Esophagus squamous epithelium (tissue), 5 donors: Measurements from ENCODE around the gene CDC37L1. TPM values are rescaled to one million over a fixed set of nuclear protein-coding genes. Genes with fewer than 3 reads are reported as not detected.

Experiments used
- DNase-seq: peaks from one replicate; lab custom pipeline; 2025; lab: John Stamatoyannopoulos, UW
- H3K27ac ChIP-seq, 4 donors: fragments of 200-600 bp; sonication (generic); one replicate each; pipeline ENCODE4 v1.5.1; 2016 to 2019; ENCODE audit warnings: mild to moderate bottlenecking in 1 of 4
- H3K27me3 ChIP-seq, 4 donors: fragments of 200-600 bp; sonication (generic); 1 replicate in 3 of 4; 2 replicates in 1 of 4; pipeline versions ENCODE4 v1.5.1 to v1.6.0; 2017 to 2021; ENCODE audit warnings: antibody characterized with exemption in 1 of 4
- H3K36me3 ChIP-seq, 3 donors: fragments of 200-600 bp; sonication (generic); one replicate each; pipeline ENCODE4 v1.5.1; 2016 to 2019
- H3K4me1 ChIP-seq, 3 donors: fragments of 200-600 bp; sonication (generic); one replicate each; pipeline ENCODE4 v1.5.1; 2017 to 2019
- H3K4me3 ChIP-seq, 4 donors: fragments of 200-600 bp; sonication (generic); 1 replicate in 3 of 4; 2 replicates in 1 of 4; pipeline ENCODE4 v1.5.1; 2016 to 2019; ENCODE audit warnings: mild to moderate bottlenecking in 2 of 4, moderate library complexity in 1 of 4
- H3K9me3 ChIP-seq, 3 donors: fragments of 200-600 bp; sonication (generic); one replicate each; pipeline ENCODE4 v1.5.1; 2016 to 2019
- POLR2A ChIP-seq, 4 donors: fragments of 450-650 bp; IDR thresholded peaks; one replicate each; pipeline ENCODE4 v1.6.1; 2017; ENCODE audit warnings: antibody characterized with exemption in 4 of 4, mild to moderate bottlenecking in 4 of 4, moderate library complexity in 3 of 4
- WGBS, 2 donors: methylation state at CpG; one replicate each; pipeline ENCODE4 v1.1.5; 2018; 5-methylcytosine and 5-hydroxymethylcytosine counted together
- intact Hi-C: fragments of 100-400 bp; cut with DNase I; formaldehyde crosslinking; loops from one replicate; pipeline ENCODE4 v1.15.0; 2022
- total RNA-seq, 4 donors: library from RNA; depleted of rRNA; stranded (reverse); fragments of >200 nt; gene quantifications; one replicate each; pipeline ENCODE4 v1.1.0, GENCODE V29; 2016
- TF ChIP-seq, protein P1 (sequence below), 6 experiments: fragments of 450-650 bp in 4 of 6; fragments of 200-600 bp in 2 of 6; sonication (generic) in 2 of 6; IDR thresholded peaks; one replicate each; pipeline ENCODE4 v1.5.1; 2016 to 2019; ENCODE audit warnings: antibody characterized with exemption in 6 of 6, mild to moderate bottlenecking in 4 of 6, moderate library complexity in 4 of 6
- donor health status: DM: yes; HTN: yes; CAD: no.

The CDC37L1 gene
- total RNA-seq, 4 donors from 2014 or later: 8.9 to 48.8 (median 19.3) TPM

DNA sequence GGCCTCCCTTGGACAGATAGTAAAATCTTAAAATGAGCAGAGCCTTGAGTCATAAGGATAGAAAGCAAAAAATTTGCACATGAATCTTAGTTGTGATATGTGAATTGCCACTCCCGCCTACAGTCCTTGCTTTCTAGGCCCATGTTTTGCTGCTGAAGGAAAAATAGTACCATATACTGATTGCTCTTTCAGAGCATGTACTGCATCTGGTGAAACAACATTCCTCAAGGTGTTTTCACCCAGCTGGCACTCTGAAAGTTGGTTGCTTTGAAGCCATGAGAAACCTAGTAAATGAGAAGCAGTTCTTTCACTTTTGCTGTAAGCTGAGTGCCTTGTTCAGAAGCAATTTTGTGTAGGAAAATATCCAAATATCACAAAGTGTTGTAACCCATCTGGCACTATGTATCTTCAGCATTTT, 10.3 kb downstream of the CDC37L1 start:
- no peak for DNase-seq
- Histone ChIP-seq H3K4me3 (no peak overlapping the region), H3K27ac (peak overlapping the region in 3 of 4 donors; percentile 5 to 47 (median 8)), H3K9me3 (no peaks in the 10 kb centered on the region), H3K27me3 (no peaks in the 10 kb centered on the region), H3K36me3 (peaks cover 0 to 92% (median 0%) of the 10 kb centered on the region in 3 donors), H3K4me1 (peaks cover 0 to 53% (median 0%) of the 10 kb centered on the region in 3 donors)
- intact Hi-C loops: no loop called here
- WGBS, 2 donors: 64 to 70% methylated on average over 1 of the region's 1 CpG
- no peak for TF ChIP-seq POLR2A (IDR thresholded peaks at IDR 0.05)

GRCh38 chr9:4690144-4690543, 10.8 kb downstream of the CDC37L1 start:
- TF ChIP-seq POLR2A (IDR thresholded peaks at IDR 0.05): no peak
- TF ChIP-seq, protein P1, sequence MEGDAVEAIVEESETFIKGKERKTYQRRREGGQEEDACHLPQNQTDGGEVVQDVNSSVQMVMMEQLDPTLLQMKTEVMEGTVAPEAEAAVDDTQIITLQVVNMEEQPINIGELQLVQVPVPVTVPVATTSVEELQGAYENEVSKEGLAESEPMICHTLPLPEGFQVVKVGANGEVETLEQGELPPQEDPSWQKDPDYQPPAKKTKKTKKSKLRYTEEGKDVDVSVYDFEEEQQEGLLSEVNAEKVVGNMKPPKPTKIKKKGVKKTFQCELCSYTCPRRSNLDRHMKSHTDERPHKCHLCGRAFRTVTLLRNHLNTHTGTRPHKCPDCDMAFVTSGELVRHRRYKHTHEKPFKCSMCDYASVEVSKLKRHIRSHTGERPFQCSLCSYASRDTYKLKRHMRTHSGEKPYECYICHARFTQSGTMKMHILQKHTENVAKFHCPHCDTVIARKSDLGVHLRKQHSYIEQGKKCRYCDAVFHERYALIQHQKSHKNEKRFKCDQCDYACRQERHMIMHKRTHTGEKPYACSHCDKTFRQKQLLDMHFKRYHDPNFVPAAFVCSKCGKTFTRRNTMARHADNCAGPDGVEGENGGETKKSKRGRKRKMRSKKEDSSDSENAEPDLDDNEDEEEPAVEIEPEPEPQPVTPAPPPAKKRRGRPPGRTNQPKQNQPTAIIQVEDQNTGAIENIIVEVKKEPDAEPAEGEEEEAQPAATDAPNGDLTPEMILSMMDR (IDR thresholded peaks at IDR 0.05): no peak
- Histone ChIP-seq H3K9me3 (no peaks in the 10 kb centered on the region), H3K36me3 (peaks cover 0 to 92% (median 0%) of the 10 kb centered on the region in 3 donors), H3K27me3 (no peaks in the 10 kb centered on the region), H3K27ac (peak overlapping the region in 3 of 4 donors; percentile 5 to 47 (median 8)), H3K4me3 (no peak overlapping the region), H3K4me1 (peaks cover 0 to 49% (median 0%) of the 10 kb centered on the region in 3 donors)
- DNase-seq: no peak
- intact Hi-C loops: no loop called here
- WGBS, 2 donors: 72 to 86% methylated on average over 4 of the region's 4 CpGs

DNA sequence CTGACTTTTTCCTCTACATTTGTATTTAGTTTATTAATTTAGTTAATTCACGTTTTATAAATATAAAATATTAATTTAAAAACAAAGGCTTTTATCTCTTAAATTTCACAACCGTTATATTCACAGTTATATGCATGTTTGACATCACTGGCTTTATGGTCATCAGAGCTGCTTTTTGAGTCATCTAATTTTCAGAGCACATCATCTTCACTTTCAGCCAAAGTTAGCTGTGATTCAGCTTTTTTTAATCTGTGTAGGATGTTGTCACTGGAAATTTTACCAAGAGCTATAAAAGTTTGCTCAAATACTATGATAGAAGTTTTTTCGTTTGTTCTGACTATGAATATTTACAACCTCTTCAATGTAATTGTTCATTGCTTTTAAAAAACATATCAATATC, 12.4 kb downstream of the CDC37L1 start:
- Histone ChIP-seq H3K9me3 (no peaks in the 10 kb centered on the region), H3K4me1 (peaks cover 0 to 37% (median 0%) of the 10 kb centered on the region in 3 donors), H3K4me3 (no peak overlapping the region), H3K27me3 (no peaks in the 10 kb centered on the region), H3K36me3 (peaks cover 0 to 88% (median 0%) of the 10 kb centered on the region in 3 donors), H3K27ac (no peak overlapping the region)
- whole genome bisulfite sequencing, 2 donors: 70 to 82% methylated on average over 3 of the region's 3 CpGs
- intact Hi-C loops: no loop called here
- TF ChIP-seq POLR2A (IDR thresholded peaks at IDR 0.05): no peak
- TF ChIP-seq, protein P1 (IDR thresholded peaks at IDR 0.05): no peak
- no peak for DNase-seq

- H3K36me3 ChIP-seq: peaks cover 0 to 93% (median 5%) of the 10 kb centered on the region in 3 donors
- no peak for DNase-seq
These were observed 20.7 kb downstream of the CDC37L1 start for GRCh38 chr9:4700091-4700490.

GRCh38 chr9:4700932-4701331, 21.6 kb downstream of the CDC37L1 start:
- WGBS, 2 donors: 64 to 81% methylated on average over 2 of the region's 2 CpGs
- Histone ChIP-seq H3K9me3 (no peaks in the 10 kb centered on the region), H3K27ac (no peak overlapping the region), H3K36me3 (peaks cover 0 to 90% (median 5%) of the 10 kb centered on the region in 3 donors), H3K4me3 (no peak overlapping the region), H3K4me1 (peaks cover 0 to 4% (median 3%) of the 10 kb centered on the region in 3 donors), H3K27me3 (no peaks in the 10 kb centered on the region)
- intact Hi-C loops: no loop called here
- TF ChIP-seq, protein P1 (IDR thresholded peaks at IDR 0.05): no peak
- TF ChIP-seq POLR2A (IDR thresholded peaks at IDR 0.05): no peak
- DNase-seq: no peak

More at GRCh38 chr9:4700091-4700490, 20.7 kb downstream of the CDC37L1 start:
- TF ChIP-seq, protein P1 (IDR thresholded peaks at IDR 0.05): no peak
- TF ChIP-seq POLR2A (IDR thresholded peaks at IDR 0.05): no peak
- Histone ChIP-seq H3K27ac (no peak overlapping the region), H3K4me3 (no peak overlapping the region), H3K9me3 (no peaks in the 10 kb centered on the region), H3K27me3 (no peaks in the 10 kb centered on the region), H3K4me1 (peaks cover 0 to 4% (median 3%) of the 10 kb centered on the region in 3 donors)
- intact Hi-C loops: no loop called here
- WGBS, 2 donors: 76 to 85% methylated on average over 3 of the region's 3 CpGs
